ENCODE measurements around the gene CCDC34. TPM values are rescaled to one million over a fixed set of nuclear protein-coding genes. Genes with fewer than 3 reads are reported as not detected.

Gene CCDC34
- total RNA-seq, 2 experiments from 2014 or later: 1.3 to 1.6 TPM

DNA sequence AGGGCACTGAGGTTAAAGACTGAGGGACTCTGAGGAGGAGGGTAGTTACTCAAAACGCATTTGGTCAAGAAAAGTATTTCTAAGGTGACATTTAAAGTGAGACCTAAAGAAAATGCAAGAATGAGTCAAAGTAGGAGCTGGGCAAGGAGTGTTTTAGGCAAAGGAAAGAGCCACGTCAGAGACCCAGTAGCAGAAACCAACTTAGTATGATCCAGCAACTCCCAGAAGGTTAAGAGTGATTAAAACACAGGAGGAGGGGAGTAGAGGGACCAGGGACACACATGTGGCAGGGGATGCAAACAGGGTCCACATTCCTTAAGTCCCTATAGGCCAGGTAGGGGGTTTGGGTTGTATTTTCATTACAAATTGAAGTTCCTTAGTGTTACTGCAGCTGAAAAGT lies 24.3 kb upstream of the CCDC34 start:
- H3K27ac ChIP-seq (ENCODE audit: low read depth in 1 of 2, low read length in 2 of 2): no peak overlapping the region
- no peak for ATAC-seq (ENCODE audit: poor library complexity)
- no peaks in the 10 kb centered on the region for H3K9me3 ChIP-seq (ENCODE audit: control insufficient read depth in 1 of 2, insufficient read depth in 1 of 2, low read length in 2 of 2)
- intact Hi-C loops (cut with DNase I, micrococcal nuclease): no loop called here
- no peak overlapping the region for H3K4me3 ChIP-seq (ENCODE audit: low read length)
- POLR2A ChIA-PET: no interaction called here
- H3K27ac Mint-ChIP-seq: no peak overlapping the region
- H3K27me3 Mint-ChIP-seq: no peaks in the 10 kb centered on the region
- H3K4me1 Mint-ChIP-seq (ENCODE audit: low read depth): no peaks in the 10 kb centered on the region
- TF ChIP-seq, protein P1, sequence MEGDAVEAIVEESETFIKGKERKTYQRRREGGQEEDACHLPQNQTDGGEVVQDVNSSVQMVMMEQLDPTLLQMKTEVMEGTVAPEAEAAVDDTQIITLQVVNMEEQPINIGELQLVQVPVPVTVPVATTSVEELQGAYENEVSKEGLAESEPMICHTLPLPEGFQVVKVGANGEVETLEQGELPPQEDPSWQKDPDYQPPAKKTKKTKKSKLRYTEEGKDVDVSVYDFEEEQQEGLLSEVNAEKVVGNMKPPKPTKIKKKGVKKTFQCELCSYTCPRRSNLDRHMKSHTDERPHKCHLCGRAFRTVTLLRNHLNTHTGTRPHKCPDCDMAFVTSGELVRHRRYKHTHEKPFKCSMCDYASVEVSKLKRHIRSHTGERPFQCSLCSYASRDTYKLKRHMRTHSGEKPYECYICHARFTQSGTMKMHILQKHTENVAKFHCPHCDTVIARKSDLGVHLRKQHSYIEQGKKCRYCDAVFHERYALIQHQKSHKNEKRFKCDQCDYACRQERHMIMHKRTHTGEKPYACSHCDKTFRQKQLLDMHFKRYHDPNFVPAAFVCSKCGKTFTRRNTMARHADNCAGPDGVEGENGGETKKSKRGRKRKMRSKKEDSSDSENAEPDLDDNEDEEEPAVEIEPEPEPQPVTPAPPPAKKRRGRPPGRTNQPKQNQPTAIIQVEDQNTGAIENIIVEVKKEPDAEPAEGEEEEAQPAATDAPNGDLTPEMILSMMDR (IDR thresholded peaks at IDR 0.05): no peak
- no peaks in the 10 kb centered on the region for H3K36me3 ChIP-seq (ENCODE audit: insufficient read depth, low read length)
- H3K36me3 Mint-ChIP-seq (ENCODE audit: low read depth): no peaks in the 10 kb centered on the region
- no peak overlapping the region for H3K4me3 Mint-ChIP-seq
- H3K9me3 Mint-ChIP-seq: no peaks in the 10 kb centered on the region
- CTCF ChIA-PET: no interaction called here
- no peak for DNase-seq
- no peaks in the 10 kb centered on the region for H3K27me3 ChIP-seq (ENCODE audit: control insufficient read depth in 1 of 2, insufficient read depth in 2 of 2, low read length in 2 of 2)
- no peaks in the 10 kb centered on the region for H3K4me1 ChIP-seq (ENCODE audit: insufficient read depth, low read length)

DNA sequence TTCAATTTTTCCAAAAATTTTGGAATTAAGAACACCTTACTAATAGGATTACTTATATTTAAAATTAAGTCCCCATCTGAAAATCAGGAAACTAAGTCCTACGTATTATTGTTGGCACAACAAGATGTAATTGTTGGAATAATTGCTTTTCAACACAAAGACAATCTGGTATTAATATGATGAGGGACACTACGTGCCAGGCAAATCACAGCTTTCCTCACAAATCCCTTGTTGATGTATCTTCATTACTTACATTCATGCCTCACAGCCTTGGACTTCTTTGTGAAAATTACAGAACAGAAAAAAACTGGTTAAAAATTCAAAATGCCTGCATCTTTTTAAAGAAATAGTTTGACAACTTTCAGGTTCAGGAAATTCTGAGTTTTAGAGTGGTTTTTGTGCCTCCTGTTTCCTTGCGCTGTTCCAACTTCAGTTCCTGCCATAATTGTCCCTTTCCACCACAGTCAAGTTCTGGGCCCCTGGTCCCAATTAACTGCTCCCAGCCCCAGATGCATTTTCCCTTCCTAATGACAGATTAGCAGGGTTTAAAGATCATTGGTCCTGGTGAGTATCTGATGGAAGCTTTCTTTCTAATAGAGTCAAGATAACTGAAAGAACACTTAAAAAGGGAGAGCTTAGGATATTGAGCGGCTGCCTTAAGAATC lies 23.3 kb upstream of the CCDC34 start:
- TF ChIP-seq, protein P1 (IDR thresholded peaks at IDR 0.05): no peak
- intact Hi-C loops (cut with DNase I, micrococcal nuclease): no loop called here
- ChIA-PET POLR2A (no interaction called here), CTCF (interaction anchor here (0.9 kb wide), 1 partner anchor 12 kb away, joined by 3 read pairs; no protein-coding TSS in a partner anchor)
- no peaks in the 10 kb centered on the region for H3K36me3 ChIP-seq (ENCODE audit: insufficient read depth, low read length)
- Mint-ChIP-seq H3K9me3 (no peaks in the 10 kb centered on the region), H3K27me3 (no peaks in the 10 kb centered on the region), H3K27ac (no peak overlapping the region), H3K36me3 (ENCODE audit: low read depth) (no peaks in the 10 kb centered on the region), H3K4me3 (no peak overlapping the region), H3K4me1 (ENCODE audit: low read depth) (no peaks in the 10 kb centered on the region)
- DNase-seq: no peak
- no peaks in the 10 kb centered on the region for H3K27me3 ChIP-seq (ENCODE audit: control insufficient read depth in 1 of 2, insufficient read depth in 2 of 2, low read length in 2 of 2)
- H3K9me3 ChIP-seq (ENCODE audit: control insufficient read depth in 1 of 2, insufficient read depth in 1 of 2, low read length in 2 of 2): no peaks in the 10 kb centered on the region
- no peaks in the 10 kb centered on the region for H3K4me1 ChIP-seq (ENCODE audit: insufficient read depth, low read length)
- H3K4me3 ChIP-seq (ENCODE audit: low read length): no peak overlapping the region
- no peak for ATAC-seq (ENCODE audit: poor library complexity)
- H3K27ac ChIP-seq (ENCODE audit: low read depth in 1 of 2, low read length in 2 of 2): no peak overlapping the region

DNA sequence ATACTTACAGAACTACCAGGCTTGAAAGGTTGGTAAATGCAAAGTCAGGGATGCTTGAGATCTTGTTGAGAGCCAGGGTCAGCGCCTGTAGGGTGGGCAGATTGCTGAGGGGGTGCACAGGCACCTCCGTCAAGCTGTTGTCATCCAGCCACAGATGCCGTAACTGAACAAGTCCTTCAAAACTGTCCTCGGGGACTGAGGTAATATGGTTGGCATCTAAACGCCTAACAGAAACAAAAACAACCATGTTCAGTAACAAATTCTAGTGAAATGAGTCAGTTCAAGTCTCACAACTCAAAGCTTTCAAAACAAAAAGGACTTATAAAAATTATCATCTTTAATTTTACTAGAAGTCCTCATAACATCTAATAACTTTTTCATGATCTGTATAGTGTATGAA lies 22.2 kb upstream of the CCDC34 start:
- Histone ChIP-seq H3K36me3 (ENCODE audit: insufficient read depth, low read length) (no peaks in the 10 kb centered on the region), H3K27me3 (ENCODE audit: control insufficient read depth in 1 of 2, insufficient read depth in 2 of 2, low read length in 2 of 2) (no peaks in the 10 kb centered on the region), H3K27ac (ENCODE audit: low read depth in 1 of 2, low read length in 2 of 2) (no peak overlapping the region), H3K4me3 (ENCODE audit: low read length) (no peak overlapping the region), H3K4me1 (ENCODE audit: insufficient read depth, low read length) (no peaks in the 10 kb centered on the region), H3K9me3 (ENCODE audit: control insufficient read depth in 1 of 2, insufficient read depth in 1 of 2, low read length in 2 of 2) (no peaks in the 10 kb centered on the region)
- ATAC-seq (ENCODE audit: poor library complexity) (no peak), DNase-seq (no peak)
- ChIA-PET CTCF (no interaction called here), POLR2A (no interaction called here)
- H3K4me3 Mint-ChIP-seq: no peak overlapping the region
- H3K27me3 Mint-ChIP-seq: no peaks in the 10 kb centered on the region
- intact Hi-C loops (cut with DNase I, micrococcal nuclease): no loop called here
- no peaks in the 10 kb centered on the region for H3K9me3 Mint-ChIP-seq
- no peaks in the 10 kb centered on the region for H3K36me3 Mint-ChIP-seq (ENCODE audit: low read depth)
- no peaks in the 10 kb centered on the region for H3K4me1 Mint-ChIP-seq (ENCODE audit: low read depth)
- no peak overlapping the region for H3K27ac Mint-ChIP-seq
- TF ChIP-seq, protein P1 (IDR thresholded peaks at IDR 0.05): no peak
